ENCODE measurements around the gene RTN4R. TPM values are rescaled to one million over a fixed set of nuclear protein-coding genes. Genes with fewer than 3 reads are reported as not detected.

RTN4R gene
- total RNA-seq, 1 experiment from 2014 or later: 12.2 TPM

DNA sequence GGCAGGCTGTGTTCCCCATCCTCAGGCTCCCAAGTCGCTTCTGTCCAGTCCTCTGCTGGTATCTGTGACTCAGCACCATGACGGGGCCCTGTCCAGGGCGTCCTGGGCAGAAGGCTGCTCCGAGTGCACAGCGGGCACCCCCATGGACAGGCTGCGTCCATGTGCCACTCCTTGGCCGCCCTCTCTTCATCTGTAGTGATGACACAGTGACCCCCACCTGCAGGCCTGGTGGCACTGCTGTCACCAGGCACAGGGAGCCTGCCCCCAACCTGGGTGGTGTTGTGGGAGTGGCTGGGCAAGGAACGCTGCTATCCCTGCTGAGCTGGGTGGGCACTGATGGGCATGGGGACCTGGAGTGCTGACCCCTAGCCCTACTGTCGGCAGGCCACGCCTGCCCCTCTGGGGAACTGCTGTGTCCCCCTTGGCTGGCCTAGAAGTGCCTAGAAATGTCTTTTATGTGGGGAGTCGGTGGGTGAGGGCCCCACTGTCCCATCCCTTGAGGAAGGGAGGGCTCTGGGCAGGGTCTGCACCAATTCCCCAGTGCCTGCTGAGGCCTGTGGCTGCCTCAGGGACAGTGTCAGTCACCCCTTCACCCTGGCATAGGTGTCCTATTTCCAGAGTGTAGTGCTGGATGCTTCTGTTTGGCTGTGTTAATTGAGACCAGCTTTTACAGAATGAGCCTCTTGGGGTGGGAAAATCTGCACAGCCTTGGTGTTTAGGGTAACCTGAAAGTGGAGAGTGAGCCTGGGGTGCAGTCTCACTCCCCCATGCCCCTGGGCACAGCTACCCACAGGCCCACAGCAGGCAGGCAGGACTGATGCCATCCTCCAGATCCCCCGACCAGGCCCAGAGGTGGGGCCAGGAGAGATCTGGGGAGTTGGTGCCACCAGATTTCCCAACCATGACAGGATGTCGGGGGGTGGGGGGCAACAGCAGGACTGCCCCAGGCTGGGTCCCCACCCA is 34.5 kb downstream of the RTN4R start:
- no peak overlapping the region for H3K4me3 ChIP-seq (ENCODE audit: low read length)
- H3F3A ChIP-seq (ENCODE audit: low read length, unreplicated experiment): no peaks in the 10 kb centered on the region
- no peak overlapping the region for H3K27ac ChIP-seq (ENCODE audit: low read length)
- H3K4me1 ChIP-seq (ENCODE audit: insufficient read depth, low read length): no peaks in the 10 kb centered on the region
- no peaks in the 10 kb centered on the region for H3K9me2 ChIP-seq (replicated peaks; ENCODE audit: low read length)
- H2AFZ ChIP-seq (ENCODE audit: low read length): no peak overlapping the region
- H3K79me2 ChIP-seq (ENCODE audit: low read length): no peaks in the 10 kb centered on the region
- no peak for DNase-seq
- no peak overlapping the region for H3K9ac ChIP-seq (ENCODE audit: low read length)
- no peaks in the 10 kb centered on the region for H4K20me1 ChIP-seq (ENCODE audit: low read length)
- H3K4me2 ChIP-seq (ENCODE audit: low read length): no peak overlapping the region
- peaks cover 11% of the 10 kb centered on the region; the same call in 1 of the 2 replicates for H3K27me3 ChIP-seq (ENCODE audit: low read length)
- BruUV-seq (replicated peaks): no TSS peak
- H3K36me3 ChIP-seq (ENCODE audit: low read depth, low read length): no peaks in the 10 kb centered on the region
- no peaks in the 10 kb centered on the region for H3K9me3 ChIP-seq (ENCODE audit: low read length)
- TF ChIP-seq EZH2phosphoT487 (IDR thresholded peaks at IDR 0.05; ENCODE audit: borderline replicate concordance, low read length): no peak
- no peak for TF ChIP-seq EZH2 (IDR thresholded peaks at IDR 0.05; ENCODE audit: low read length, unreplicated experiment)
- TF ChIP-seq, protein P1, sequence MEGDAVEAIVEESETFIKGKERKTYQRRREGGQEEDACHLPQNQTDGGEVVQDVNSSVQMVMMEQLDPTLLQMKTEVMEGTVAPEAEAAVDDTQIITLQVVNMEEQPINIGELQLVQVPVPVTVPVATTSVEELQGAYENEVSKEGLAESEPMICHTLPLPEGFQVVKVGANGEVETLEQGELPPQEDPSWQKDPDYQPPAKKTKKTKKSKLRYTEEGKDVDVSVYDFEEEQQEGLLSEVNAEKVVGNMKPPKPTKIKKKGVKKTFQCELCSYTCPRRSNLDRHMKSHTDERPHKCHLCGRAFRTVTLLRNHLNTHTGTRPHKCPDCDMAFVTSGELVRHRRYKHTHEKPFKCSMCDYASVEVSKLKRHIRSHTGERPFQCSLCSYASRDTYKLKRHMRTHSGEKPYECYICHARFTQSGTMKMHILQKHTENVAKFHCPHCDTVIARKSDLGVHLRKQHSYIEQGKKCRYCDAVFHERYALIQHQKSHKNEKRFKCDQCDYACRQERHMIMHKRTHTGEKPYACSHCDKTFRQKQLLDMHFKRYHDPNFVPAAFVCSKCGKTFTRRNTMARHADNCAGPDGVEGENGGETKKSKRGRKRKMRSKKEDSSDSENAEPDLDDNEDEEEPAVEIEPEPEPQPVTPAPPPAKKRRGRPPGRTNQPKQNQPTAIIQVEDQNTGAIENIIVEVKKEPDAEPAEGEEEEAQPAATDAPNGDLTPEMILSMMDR (conservative IDR thresholded peaks at IDR 0.05; ENCODE audit: low read depth, low read length): no peak
- ChIA-PET CTCF (no interaction called here), POLR2A (ENCODE audit: unreplicated experiment) (no interaction called here)
- intact Hi-C loops (cut with micrococcal nuclease): no loop called here
- ATAC-seq: no peak

DNA sequence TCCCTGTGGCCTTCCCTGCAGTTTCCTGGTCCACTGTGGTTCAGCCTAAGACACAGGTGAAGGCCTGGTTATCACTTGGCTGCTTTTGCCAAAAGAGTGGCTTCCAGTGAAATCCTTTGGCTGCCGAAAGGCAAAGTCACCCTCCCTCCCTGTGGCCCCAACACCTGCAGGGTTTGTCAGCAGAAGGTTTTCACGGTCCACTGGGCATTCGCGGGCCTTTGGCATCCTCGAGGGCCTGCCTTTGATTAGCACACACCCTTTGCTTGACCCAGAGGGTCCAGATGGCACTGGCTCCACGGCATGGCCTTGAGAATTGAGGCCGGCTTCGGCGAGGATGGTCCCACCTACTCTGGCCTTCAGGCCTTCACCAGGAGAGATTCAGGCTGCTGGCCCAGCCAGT is 35.3 kb downstream of the RTN4R start:
- TF ChIP-seq, protein P1 (conservative IDR thresholded peaks at IDR 0.05; ENCODE audit: low read depth, low read length): no peak
- TF ChIP-seq EZH2 (IDR thresholded peaks at IDR 0.05; ENCODE audit: low read length, unreplicated experiment) (no peak), EZH2phosphoT487 (IDR thresholded peaks at IDR 0.05; ENCODE audit: borderline replicate concordance, low read length) (no peak)
- H3K27ac ChIP-seq (ENCODE audit: low read length): no peak overlapping the region
- no peaks in the 10 kb centered on the region for H4K20me1 ChIP-seq (ENCODE audit: low read length)
- H3K36me3 ChIP-seq (ENCODE audit: low read depth, low read length): no peaks in the 10 kb centered on the region
- no peak overlapping the region for H2AFZ ChIP-seq (ENCODE audit: low read length)
- H3K9me3 ChIP-seq (ENCODE audit: low read length): no peaks in the 10 kb centered on the region
- BruUV-seq (replicated peaks): no TSS peak
- H3K4me3 ChIP-seq (ENCODE audit: low read length): no peak overlapping the region
- H3K4me2 ChIP-seq (ENCODE audit: low read length): no peak overlapping the region
- intact Hi-C loops (cut with micrococcal nuclease): no loop called here
- no peaks in the 10 kb centered on the region for H3K79me2 ChIP-seq (ENCODE audit: low read length)
- H3K9ac ChIP-seq (ENCODE audit: low read length): no peak overlapping the region
- no peaks in the 10 kb centered on the region for H3K9me2 ChIP-seq (replicated peaks; ENCODE audit: low read length)
- no peak for ATAC-seq
- H3K4me1 ChIP-seq (ENCODE audit: insufficient read depth, low read length): no peaks in the 10 kb centered on the region
- ChIA-PET POLR2A (ENCODE audit: unreplicated experiment) (no interaction called here), CTCF (no interaction called here)
- no peak for DNase-seq
- peaks cover 11% of the 10 kb centered on the region; the same call in 1 of the 2 replicates for H3K27me3 ChIP-seq (ENCODE audit: low read length)
- H3F3A ChIP-seq (ENCODE audit: low read length, unreplicated experiment): no peaks in the 10 kb centered on the region

DNA sequence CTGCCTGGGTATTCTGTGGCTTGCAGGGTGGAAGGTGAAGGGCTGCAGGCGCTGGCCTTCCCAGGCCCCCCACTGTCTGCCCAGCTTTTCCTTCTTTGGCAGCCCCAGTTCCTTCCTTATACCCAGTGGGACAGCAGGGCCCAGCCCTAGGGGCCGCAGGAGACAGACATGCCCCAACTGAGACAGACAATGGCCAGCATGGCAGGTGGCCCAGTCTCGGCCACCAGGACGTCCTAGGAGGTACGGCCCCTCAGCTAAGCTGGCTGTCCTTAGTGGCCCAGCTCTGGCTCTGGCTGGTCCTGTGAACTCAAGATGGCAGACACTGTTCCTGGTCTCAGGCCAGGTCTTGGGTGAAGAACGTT is 35.9 kb downstream of the RTN4R start:
- Histone ChIP-seq H3K79me2 (ENCODE audit: low read length) (no peaks in the 10 kb centered on the region), H3K4me1 (ENCODE audit: insufficient read depth, low read length) (no peaks in the 10 kb centered on the region), H2AFZ (ENCODE audit: low read length) (no peak overlapping the region), H3K9ac (ENCODE audit: low read length) (no peak overlapping the region), H3K9me2 (replicated peaks; ENCODE audit: low read length) (no peaks in the 10 kb centered on the region), H4K20me1 (ENCODE audit: low read length) (no peaks in the 10 kb centered on the region), H3K4me2 (ENCODE audit: low read length) (no peak overlapping the region), H3K27me3 (ENCODE audit: low read length) (peaks cover 11% of the 10 kb centered on the region; the same call in 1 of the 2 replicates), H3K27ac (ENCODE audit: low read length) (no peak overlapping the region), H3K36me3 (ENCODE audit: low read depth, low read length) (no peaks in the 10 kb centered on the region), H3F3A (ENCODE audit: low read length, unreplicated experiment) (no peaks in the 10 kb centered on the region), H3K4me3 (ENCODE audit: low read length) (no peak overlapping the region), H3K9me3 (ENCODE audit: low read length) (no peaks in the 10 kb centered on the region)
- TF ChIP-seq, protein P1 (conservative IDR thresholded peaks at IDR 0.05; ENCODE audit: low read depth, low read length): no peak
- TF ChIP-seq EZH2 (IDR thresholded peaks at IDR 0.05; ENCODE audit: low read length, unreplicated experiment) (no peak), EZH2phosphoT487 (IDR thresholded peaks at IDR 0.05; ENCODE audit: borderline replicate concordance, low read length) (no peak)
- POLR2A ChIA-PET (ENCODE audit: unreplicated experiment): no interaction called here
- ATAC-seq (no peak), DNase-seq (no peak)
- BruUV-seq (replicated peaks): no TSS peak
- CTCF ChIA-PET: no interaction called here
- intact Hi-C loops (cut with micrococcal nuclease): no loop called here

Data from PC-3 (cell line).